NOMO-1 treated with dmso at 0.1 percent for 144 hours (cell line): ENCODE measurements around the gene CCDC47.
A peak's percentile ranks its signal among the peaks of the same experiment; 100 is the strongest.

ENCODE experiments used
- DNase-seq: peaks from one replicate; lab custom pipeline; 2025; ENCODE audit not compliant: unreplicated experiment; lab: John Stamatoyannopoulos, UW

Gene CCDC47

DNA sequence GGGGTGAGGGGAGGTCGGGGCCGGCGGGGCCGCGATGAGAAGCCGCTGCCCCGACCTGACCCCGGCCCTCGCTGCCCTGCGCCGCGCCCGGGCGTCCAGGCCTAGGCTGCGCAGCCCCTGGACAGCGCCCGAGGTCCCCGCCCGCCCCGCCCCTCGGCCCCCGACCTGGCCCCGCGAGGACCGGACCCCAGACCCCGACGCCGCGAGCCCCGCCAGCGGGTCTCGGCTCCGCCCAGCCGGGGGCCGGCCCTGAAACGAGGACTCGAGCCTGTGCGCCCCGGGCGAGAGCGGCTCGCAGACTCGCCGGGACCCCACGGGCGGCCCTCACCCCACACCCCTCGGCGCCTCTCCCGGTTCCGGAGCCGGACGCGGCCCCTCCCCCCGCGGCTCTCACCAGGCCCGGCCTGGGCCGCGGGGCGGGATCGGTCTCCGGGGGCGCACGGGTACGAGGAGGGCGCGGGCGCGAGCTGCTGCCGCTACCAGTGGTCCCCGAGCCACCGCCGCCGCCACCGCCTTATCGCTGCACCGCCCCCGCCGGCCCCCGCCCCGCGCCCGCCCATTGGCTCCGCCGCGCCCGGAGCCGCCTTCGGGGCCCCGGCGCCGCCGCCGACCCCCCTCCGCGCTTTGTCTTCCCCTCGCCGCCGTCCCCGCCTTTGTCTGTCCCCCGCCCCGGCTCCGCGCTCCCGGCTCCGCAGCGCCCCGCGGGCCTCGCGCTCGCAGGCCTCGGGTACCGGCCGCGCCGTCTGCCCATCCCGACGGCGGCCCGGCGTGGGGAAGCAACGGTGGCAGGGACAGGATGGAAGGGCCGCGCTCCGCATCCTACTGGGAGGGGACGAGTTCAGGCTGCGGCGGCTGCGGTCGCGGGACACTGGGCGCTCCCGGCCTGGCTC lies 73.5 kb downstream of the CCDC47 start, which contains the start of gene LIMD2:
Gene LIMD2, minus strand, starts transcription at position 488 of the 890 bp plus-strand sequence. CDS start 827 bp downstream, outside the sequence.
- DNase-seq: no peak

DNA sequence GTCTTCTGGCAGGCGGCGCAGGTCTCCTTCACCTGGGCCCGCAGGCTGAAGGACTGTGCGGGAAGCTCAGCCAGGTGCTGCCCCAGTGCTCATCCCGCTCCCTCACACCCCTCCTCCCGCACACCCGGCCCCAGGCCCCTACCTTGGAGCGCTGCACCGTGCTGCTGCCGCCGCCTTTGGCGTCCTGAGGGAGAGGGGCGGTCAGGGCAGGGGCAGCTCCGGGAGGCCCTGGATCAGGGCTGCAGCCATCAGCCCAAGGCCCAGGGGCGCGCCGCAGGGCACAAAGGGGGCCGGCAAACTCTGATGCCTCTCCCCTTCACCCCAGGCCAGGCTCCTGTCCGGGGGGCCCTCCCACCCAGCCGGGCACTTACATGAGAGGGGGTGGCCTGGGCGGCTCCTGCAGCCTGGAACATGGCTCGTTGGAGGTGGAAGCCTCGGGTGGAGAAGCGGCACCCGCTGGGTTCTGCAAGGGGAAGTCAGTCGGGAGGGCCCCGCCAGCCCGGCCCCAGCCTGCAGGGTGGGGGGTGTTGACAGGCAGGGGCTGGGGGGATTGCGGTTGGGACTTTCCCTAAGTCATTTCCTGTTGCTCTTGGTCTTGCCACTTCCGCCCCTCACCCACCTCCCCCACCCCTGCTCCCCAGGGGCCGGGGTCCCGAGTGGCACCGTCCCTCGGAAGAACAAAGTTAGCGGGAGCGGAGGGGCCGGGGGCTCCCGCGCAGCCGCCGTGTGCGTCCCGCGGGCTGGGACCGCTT lies 74.3 kb downstream of the CCDC47 start:
- DNase-seq: peak; percentile 41

DNA sequence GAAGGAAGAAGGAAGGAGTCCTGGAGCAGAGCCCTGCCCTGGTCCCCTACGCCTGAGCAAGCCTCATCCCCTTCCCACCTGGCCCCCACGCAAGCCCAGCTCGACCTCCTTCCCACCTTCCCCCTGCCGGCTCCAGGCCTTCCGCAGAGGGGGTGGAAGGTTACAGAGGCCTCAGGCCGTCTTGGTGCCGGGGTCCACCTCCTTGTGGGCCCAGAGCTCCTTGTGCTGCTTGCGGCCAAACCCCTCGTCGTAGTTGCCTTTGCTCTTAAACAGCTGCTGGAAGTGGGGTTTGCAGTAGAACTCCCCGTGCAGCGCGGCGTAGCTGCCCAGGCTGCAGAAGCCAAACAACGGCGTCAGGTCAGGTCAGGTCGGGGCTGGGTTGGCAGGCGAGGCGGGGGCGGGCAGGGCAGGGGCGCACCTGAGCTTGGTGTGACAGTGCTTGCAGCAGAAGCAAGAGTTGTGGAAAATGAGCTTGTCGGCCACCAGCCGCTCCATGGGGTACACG lies 75.0 kb downstream of the CCDC47 start:
- DNase-seq: no peak

DNA sequence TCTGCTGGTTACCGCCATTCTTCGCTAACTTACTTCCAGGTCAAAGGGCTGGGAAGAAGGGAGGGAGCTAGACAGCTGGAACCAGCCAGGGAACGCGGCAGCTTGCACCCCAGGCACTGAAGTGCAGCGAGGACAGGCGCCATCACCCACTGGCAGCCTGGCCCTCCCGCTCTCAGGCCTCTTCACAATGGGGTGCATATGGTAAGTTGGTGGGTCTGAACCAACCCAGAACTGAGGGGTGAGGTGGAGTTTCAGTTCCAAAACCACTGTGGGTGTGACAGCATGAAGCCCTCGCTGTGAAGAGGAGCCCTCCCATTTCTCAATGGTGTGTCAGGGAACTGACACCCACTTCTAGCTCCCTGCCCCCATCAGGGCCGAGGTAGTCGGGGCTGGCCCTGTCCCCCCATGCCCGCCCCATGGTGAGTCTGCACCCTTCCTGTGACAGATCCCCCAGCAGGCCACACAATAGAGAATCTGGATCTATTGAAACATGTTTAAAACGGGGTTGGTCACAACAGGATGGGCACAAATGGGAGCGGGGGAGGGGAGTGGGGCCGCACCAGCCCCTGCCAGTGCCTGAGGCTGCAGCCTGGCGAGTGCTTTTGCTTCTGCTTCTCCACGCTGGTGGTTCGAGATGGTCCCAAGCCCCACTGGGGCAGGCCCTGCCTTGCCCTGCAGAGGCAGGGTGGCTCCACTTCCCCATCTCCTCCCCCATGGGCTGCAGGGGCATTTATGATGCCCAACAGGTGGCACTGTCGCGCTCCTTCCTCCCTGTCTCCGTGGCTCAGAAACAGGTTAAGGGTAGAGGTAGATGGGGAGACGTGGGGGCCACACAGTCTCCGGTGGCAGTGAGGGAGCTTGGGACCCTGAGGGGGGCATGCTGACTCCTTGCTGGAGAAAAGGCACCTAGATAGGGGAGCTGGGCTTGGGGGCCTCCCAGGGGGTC lies 75.8 kb downstream of the CCDC47 start:
- DNase-seq: peak; percentile 85

DNA sequence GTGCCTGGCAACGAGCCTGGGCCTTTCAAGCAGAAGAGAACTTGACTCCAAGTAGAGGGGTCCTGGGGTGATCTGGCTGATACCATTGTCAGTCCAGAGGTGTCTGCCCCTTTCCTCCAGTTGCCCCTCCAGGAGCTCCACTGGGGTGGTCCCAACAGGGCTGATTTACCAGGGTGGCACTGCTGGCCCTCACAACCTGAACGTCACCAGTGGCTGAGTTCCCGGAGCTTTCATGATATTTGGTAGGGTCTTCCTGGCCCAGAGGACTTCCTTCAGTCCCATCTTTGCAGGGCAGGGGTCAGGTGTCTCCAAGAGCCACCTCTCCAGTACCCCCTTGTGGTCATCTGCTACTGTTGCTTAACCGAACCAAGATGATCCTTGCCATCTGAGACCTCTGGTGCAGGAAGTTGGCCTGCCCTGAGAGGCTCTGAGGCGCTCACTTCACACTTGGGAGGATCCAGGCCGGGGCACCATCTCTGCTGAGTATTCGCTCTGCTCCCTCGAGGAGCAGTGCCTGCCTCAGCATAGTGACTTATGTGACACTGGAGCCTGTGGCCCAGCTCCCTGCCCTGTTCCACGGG lies 76.9 kb downstream of the CCDC47 start:
- peak; percentile 31 for DNase-seq

DNA sequence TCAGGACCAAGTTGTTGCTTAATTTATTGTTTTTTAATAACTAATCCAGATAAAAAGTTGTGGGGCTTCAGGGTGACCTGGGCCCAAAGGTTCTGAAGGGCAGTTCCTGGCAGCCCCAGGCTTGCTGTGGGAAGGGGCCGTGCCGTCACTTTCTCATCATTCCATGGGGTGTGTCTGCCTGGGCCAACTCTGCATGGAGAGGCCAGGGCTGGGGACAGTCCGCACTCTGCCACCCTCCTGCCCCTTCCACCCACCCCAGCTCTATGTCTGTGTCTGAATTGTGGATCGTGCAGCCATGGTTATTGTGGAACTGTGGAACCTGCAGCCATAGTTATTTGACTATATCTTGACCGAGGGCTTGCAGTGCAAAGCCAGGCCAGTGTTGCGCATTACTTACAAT lies 77.5 kb downstream of the CCDC47 start:
- DNase-seq: no peak
